Stimulated activated CD4-positive, alpha-beta T cell treated with anti-CD3 and anti-CD28 coated beads, Interleukin-2, amount 100 ng/mL, for 24 hours (primary cell): Measurements from ENCODE around the gene CAPN8.

ENCODE experiments used
- DNase-seq, 2 donors: peaks; one replicate each; pipeline ENCODE4 v3.0.0-alpha.2; 2020

The CAPN8 gene

DNA sequence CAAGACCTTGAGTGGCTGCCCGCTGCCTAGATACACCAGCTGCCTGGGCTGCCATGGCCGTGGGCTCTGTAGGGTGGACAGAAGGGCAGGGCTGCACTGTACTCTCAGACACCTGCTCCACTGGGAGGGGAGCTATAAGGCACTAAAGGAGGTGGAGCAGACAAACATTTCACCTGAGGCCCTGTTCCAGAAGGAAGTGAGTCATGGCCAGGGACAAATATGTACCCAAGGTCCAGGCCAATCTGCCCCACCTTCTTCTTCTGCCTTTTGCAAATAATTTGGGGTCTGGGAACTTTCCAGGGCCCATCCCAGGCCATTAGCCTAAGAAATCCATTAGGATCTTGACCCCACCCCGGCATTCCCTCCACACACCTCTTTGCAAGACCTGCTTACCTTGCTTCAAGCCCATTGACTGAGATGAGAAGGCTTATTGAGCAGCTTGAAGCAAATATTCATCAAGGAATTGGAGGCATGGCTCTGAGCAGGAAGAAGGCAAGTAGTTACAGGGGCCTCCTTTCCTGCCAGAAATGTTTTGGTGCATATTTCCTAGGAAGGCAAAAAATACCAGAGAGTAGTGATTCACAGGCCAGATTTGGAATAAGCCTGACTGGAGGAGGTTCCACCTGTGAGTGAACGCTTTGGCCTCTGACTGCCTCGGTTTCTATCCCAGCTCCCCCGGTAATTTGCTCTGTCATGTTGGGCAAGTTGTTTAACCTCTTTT lies at the start of gene CAPN8:
TSS of gene CAPN8 (minus strand) at position 110 of the 721 bp plus-strand sequence. CDS start at position 55, 55 bp downstream.
- DNase-seq = no peak

DNA sequence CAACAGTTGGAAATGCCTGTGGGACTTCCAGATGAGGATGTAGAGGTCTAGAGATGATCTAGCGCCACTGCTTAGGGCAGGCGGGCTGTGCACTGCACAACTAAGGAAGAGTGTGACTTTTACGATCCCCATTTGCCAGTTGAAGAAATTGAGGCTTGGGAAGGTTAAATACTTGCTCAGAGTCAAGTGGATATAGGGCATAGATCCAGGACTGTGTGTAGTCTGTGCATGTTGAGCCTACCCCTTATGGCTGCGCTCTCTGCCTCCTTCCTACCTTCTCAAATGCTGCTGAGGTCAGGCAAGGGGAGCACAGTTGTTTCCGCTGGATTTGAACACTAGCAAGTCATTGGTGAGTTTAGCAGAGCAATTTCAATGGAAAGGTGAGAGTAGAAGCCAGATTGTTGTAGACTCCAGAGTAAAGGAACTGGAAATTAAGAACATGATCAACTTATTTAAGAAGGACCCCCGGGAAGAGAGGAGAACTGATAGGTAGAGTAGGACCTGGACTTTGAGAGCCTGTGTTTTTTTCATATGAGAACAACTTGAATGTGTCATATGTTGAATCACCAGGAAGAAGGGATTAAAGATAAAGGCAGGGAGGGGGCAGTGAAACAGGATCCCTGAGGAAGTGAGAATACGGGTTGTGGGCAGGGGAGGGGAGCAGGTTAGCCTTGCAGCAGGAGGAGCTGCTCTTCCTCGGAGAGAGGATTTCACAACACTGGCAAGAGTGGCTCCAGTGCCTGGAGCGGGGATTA lies 49.5 kb upstream of the CAPN8 start:
- no peak for DNase-seq

DNA sequence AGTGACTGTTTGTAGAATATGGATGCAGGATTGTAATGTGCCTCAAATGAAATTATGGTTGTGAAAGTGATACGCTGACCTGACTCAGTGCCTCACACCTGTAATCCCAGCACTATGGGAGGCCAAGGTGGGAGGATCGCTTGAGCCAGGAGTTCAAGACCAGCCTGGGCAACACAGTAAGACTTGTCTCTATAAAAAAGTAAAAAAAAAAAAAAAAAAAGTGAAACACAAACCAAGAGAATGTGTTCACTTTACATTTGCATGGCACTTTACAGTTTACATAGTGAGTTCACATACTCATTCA lies 48.9 kb upstream of the CAPN8 start:
- no peak for DNase-seq

DNA sequence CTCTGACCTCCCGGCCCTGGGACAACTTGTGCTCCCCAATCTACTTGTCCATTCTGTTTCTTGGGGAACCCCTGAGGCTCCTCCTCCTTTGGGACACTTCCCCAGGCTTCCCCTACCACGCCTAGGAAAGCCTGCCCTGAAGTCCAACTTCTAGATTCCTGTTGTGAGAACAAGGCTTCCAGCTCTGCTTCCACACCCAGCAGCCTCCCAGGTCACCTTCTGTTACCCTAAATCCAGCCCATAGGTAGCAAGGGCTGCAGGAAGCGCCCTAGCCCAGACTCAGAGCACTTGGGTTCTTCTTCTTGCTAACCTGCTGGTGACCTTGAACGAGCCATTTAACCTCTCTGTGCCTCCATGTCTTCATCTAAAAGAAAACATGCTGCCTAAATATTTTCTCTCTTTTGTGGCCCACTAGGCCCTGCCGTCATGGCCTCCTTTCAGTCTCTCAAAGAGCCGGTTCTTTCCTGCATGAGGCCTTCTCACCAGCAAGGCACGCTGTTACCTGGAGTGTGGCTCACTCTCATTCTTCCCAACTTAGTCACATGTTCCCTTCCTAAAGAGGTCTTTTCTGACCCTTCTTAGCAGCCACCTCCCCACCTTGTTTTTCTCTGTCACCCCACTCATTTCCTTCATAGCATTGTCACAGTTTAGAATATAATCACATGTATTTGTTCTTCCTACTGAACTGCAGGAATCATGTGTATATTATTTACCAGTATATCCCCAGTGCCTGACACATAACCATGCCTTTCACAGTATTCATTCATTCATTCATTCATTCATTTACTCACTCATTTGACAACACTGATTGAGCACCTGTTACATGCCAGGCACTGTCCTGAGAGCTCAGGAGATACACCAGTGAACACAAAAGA lies 48.3 kb upstream of the CAPN8 start:
- DNase-seq = no peak

DNA sequence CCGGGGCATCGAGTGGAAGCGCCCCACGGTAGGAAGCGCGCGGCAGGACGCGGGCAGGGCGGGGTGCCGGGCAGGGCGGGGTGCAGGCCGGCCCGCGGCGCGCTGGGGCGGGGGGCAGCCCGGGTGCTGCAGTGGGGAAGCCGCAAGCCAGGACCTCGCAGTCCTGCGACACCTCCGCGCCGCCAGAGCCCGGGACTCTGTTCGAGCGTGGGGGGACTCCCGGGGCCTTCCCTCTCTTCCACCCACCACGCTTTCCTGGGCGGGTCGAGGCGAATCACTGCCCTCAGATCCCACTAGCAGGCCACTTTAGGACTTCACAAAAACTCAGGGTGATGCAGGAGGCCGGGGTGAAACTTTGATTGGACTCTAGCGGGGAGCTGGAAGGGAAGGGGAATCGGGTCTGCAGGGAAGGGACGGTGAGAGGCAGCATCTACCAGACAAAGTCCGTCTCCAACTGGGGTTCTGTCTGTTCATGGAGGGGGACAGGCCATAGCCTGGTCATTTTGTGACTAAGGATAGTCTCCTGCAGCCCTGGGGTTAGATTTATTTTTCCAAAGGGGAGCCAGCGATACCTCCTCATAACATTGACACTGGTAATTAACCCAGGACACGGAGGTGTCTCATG lies 47.5 kb upstream of the CAPN8 start:
- peak; percentile 51 to 53 for DNase-seq

DNA sequence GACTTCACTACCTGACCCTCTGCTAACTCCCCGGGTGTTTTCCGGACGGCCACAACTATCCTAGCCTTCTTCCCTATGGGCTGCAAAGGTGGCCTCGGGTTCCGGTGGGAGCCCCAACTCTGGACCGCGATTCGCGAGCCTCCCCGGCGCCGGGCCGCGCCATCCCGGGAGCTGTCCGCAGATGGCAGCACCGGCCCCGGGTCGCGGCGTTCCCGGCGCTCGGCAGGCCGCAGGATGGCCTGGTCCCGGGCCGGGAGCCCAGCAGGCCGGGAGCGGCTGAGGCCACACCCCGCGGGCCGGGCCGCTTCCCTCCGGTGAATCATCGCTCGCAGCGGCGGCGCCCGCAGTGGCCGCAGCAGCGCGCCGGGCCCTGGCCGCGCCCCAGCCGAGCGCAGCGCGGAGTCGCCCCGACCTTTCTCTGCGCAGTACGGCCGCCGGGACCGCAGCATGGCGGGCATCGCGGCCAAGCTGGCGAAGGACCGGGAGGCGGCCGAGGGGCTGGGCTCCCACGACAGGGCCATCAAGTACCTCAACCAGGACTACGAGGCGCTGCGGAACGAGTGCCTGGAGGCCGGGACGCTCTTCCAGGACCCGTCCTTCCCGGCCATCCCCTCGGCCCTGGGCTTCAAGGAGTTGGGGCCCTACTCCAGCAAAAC lies 46.8 kb upstream of the CAPN8 start, which contains the start of gene CAPN2:
TSS of gene CAPN2 (plus strand) at position 346 of the 656 bp plus-strand sequence. CDS start at position 448, 102 bp downstream.
- peak; percentile 60 to 70 for DNase-seq

DNA sequence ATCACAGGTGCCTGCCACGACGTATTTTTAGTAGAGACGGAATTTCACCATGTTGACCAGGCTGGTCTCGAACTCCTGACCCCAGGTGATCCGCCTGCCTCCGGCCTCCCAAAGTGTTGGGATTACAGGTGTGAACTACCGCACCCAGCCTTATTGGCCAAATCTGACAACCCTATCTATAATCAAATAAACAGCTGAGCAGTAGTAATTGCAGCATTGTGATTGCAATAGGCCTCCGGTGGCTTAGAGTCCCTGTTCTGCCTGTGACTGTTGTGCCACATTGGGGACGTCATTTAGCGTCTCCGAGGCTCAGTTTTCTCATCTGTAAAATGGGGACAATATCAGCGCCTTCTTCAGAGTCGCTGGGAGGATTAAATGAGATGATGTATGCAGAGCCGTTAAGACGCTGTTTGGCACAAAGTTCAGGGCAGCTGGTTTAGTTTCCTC lies 46.3 kb upstream of the CAPN8 start:
- DNase-seq = no peak

DNA sequence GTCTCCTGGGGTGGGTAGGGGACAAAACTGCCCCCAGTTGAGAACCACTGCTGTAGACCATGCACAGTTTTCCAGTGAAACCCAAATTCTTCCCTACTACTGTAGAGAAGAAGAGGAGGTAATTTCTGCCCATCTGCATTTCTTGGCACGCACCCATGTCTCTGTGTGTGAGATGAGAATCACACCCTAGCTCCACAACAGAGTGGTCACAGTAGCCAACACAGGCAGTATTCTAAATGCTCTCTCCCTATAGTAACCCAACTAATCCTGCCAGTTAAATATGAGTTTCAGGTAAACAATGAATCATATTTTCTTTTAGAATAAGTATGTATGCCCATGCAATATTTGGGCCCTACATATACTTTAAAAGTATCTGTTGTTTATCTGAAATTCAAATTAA lies 45.7 kb upstream of the CAPN8 start:
- DNase-seq = no peak

DNA sequence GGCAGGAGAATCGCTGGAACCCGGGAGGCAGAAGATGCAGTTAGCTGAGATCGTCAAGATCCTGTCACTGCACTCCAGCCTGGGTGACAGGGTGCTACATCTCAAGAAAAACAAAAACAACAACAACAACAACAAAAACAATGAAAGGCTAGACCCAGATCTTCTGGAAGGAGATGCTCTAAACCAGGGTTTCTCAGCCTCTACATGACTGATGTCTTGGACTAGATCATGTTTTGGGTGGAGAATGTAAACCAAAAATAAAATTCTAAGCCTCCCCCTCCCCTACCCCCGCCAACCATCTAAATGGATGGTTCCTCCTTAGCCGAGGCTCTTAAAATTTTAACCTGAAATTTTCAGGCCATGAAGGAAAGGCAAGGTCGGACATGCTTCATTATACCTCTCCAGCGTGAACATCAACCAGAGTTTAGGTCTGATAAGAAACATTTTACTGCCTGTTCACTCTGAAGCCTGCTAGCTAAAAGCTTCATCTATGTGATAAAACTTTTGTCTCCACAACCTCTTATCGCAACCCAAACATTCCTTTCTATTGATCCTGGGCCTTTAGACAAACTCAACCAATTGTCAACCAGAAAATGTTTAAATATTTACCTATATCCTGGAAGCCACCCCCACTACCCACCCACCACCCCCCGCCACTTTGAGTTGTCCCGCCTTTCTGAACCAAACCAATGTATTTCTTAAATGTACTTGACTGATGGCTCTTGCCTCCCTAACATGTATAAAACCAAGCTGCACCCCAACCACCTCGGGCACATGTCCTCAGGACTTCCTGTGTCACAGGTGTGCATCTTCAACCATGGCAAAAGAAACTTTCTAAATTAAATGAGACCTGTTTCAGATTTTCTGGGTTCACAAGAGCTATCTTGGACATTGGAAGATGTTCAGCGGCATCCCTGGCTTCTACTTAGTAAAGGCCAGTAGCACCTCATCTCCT lies 45.0 kb upstream of the CAPN8 start:
- no peak for DNase-seq

DNA sequence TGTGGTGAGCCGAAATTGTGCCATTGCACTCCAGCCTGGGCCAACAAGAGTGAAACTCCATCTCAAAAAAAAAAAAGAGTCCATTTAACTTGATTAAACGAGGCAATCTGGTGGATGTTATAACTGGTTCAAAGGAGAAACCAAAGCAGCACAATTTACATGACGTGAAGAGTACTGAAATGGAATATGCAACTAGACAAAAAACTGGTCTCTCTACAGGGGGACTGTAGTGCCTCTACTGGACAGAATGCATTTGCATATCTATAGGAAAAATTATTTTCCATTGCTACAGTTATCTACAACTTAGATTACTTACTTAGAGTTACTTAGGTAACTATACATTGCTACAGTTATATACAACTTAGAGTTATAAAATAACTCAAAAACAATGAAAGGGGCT lies 44.1 kb upstream of the CAPN8 start:
- DNase-seq = no peak

DNA sequence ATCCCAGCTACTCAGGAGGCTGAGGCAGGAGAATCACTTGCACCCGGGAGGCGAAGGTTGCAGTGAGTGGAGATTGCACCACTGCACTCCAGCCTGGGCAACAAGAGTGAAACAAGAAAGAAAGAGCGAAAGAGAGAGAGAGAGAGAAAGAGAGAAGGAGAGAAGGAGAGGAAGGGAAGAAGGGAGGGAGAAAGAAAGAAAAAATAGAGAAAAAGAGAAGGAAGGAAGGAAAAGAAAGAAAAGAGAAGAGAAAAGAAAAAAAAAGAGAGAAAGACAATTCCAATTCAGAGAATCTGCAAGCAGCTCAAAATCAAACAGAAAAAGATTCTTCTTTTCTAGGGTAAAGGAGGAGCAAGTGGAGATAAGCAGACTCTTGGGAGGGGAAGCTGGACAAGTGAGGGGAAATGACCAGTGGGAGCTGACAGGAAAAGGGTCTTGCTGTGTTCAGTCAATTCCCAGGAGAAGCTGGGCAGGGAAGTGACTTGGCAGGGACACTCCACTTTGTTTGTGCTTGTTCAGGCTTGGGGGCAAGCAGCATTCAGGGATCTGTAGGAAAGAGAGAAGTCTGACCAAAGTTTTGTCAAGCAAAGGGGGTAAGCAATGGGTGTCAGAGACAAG lies 43.3 kb upstream of the CAPN8 start:
- DNase-seq = no peak

DNA sequence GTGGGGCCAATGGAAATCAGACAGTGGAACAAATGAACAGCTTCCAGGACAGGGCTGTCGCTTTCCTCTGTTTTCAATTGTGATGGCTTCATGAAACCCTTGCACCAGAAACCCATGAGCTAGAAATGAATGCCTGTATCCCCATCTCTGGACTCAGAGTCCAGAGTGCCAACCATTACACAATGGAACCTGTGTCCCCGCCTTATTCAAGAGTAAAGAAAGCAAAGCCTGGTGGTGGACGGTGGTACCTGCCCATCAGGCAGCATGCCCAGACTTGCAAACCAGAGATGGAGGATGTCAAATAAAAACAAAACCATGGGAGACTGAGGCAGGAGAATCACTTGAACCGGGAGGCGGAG lies 42.5 kb upstream of the CAPN8 start:
- DNase-seq = no peak

DNA sequence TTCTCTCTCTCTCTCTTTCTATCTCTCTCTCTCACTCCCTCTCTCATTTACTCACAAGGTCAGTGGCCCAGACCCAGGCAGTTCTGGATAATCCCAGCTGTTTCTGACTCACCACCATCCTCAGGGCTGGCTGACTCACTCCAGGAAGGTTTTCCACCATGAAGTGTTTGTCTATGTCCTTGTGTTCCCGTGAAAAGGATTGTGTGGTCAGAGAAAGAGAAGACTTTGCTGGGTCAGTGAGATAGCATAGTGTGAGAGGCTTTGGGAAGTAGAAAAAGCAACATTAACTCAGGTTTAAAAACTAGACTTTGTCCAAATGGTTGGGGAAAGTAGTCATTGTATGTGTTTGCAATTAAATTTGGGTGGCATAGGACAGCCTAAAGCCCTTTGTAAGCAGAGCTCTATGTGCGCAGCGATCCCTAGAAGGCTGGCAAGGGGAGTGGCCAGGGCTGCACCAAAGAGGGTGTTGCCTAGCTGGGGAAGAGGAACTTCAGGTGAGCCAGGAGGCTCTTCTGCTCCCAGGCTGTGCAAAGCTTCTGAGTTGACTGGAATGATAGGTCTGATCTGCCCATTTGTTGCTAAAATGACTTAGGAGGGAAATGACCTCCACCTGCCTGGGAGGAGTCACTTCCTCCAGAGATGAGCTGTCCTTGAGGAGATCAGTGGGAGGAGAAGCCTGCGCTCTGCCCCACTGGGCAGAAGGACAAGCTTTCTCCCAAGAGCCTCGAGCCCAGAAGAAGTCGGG lies 41.9 kb upstream of the CAPN8 start:
- DNase-seq = no peak

DNA sequence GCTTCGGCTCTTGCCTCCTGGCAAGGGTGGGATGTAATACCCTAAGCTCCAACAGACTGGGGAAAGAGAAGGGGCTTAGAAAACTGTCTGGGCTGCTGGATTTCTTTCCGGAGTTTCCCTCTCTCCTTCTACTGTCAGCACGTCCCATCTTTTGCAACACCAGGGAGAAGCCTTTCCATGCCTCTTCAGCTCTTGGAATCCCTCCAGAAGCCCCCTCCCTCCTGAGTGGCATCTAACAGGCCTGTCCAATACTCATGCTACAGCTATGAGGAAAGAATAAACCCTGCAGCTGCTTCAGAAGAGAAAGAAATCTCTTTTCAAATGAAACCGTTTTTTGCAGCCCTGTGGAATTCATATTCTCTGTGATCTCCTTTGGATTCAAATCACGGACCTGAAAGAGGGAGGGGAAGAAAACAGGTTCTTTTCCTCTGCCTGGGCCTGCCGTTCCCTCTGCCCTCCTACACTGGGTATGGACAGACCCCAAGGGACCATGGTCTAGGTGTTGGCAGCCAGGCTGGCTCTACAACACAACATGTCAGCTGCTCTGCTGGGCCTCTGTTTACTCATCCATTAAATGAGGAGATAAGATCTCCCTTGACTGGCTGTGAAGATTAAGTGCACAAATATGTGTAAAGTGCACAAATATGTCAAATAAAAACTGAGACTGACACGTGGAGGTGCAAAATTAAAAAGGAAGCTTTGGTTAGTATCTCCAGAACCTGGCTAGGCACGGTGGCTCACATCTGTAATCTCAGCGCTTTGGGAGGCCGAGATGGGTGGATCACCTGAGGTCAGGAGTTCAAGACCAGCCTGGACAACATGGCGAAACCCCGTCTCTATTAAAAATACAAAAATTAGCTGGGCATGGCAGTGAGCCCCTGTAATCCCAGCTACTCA lies 40.8 kb upstream of the CAPN8 start:
- no peak for DNase-seq

DNA sequence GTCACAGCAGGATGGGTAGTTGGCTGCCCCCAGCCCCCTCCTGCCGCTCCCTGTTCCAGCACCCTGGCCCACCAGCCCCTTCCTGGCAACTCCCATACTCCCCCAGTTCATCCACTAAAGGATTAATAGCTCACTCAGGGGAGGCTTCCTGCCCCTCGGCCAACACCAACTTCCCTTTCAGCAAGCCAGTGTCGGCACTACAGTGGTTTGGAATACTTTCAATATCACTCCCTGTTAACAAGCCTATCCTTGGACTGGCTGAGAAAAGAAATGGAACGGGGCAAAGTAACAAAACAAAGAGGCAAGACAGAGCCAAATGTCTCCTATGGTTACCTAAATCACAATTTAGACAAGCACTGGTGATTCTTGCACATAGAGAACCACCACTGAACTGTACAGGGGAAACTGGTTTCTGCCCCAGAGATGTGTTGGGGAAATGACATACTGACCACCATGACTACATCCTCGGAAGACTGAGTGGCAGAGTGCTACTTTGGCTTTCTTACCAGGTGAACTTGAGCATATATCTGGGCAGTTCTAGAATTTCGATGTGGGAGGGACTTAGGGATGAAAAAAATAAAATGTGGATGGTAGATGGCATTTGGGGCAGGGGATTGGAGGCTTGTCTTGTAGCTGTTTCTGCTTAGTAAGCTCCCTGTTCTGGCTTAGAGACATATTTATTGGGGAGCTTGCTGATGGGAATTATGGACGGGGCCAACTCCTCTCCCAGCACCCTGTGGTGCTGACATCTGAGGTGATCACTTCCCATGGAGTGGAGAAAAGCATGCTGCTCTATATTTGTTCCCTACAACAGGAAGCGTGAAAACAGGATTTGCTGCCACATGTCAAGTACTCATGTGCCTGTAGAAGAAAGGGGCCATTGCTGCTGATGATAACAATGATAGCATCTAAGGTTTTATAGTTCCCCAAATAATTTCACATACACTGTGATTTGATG lies 39.7 kb upstream of the CAPN8 start:
- DNase-seq = no peak

DNA sequence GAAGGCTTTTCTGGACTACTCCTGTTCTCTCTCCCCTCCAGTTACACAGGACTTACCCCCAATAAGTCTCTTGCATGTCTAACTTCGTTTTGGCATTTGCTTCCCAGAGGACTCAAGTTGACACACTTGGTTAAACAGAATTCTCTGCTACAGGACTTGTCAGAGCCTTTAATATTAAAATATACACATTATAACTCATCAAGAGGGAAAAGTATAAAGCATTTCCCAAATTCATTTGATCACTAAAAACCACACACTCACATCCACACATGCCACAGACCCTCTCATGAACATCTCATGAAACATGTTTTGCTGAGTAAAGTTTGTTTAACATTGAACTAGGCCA lies 38.1 kb upstream of the CAPN8 start:
- DNase-seq = no peak

DNA sequence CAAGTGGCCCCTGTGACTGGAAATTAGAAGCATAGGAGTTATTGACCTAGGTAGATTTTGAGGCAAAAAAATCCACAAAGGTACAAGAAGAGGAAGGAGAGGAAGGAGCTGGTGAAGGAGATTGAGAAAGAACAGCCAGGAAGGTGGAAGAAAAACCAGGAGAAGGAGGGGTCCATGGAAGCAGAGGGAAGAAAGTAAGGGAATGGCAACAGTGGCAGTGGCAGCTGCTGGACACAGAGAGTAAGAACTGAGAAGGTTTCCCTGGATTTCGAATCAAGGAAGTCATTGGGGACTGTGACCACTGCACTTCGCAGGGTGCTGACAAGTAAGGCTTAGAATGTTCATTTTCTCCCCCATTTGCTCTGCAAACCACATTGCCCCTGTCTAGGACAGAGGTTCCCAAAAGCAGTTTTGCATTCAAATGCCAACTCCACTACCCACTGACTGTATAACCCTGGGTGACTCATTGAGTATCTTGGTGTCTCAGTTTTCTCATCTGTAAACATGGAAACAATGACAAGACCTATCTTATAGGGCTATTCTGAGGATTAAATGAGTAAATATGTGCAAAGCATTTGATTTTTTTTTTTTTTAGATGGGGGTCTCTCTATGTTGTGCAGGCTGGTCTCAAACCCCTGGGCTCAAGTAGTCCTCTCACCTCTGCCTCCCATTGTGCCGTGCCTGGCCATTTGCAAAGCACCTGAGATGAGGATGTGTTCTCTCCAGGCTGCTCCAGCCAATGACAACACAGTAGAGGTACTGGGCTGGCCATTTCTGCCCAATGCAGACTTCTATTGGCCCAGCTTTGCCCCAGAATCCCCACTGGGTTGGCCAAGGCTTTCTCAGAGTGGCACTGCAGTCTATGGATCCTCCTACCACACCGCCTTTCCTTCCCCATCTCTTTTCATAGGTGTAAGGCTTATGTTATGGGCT lies 37.5 kb upstream of the CAPN8 start:
- DNase-seq = no peak
